ENCODE results near the gene GEMIN4.
A peak's percentile ranks its signal among the peaks of the same experiment; 100 is the strongest.

DNA sequence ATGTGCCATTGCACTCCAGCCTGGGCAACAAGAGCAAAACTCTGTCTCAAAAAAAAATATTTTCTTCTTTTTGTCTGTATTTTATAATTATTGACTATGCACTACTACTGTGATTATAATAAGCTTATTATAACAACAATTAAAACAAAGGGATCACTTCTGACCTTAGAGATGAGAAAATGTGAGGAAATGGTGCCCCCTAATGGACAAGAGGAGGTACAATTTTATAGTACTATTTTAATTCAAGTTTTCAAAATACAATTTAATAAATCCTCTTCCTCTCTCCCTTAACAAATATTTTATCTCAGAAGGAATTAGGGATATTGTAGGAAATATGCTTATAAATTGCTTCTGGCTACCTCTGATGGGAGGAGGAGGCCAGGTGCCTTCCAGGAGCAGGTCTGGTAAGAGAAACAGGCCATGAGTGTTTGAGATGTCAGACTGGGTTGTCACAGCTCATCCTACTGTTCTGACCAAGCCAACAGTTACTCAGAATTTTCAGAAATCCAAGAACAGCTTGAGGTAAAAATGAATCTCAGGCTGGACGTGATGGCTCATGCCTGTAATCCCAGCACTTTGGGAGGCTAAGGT is 51.5 kb downstream of the GEMIN4 start:
- TF ChIP-seq EZH2phosphoT487 (IDR thresholded peaks at IDR 0.05; ENCODE audit: borderline replicate concordance, low read depth, low read length) = no peak
- TF ChIP-seq, protein P1, sequence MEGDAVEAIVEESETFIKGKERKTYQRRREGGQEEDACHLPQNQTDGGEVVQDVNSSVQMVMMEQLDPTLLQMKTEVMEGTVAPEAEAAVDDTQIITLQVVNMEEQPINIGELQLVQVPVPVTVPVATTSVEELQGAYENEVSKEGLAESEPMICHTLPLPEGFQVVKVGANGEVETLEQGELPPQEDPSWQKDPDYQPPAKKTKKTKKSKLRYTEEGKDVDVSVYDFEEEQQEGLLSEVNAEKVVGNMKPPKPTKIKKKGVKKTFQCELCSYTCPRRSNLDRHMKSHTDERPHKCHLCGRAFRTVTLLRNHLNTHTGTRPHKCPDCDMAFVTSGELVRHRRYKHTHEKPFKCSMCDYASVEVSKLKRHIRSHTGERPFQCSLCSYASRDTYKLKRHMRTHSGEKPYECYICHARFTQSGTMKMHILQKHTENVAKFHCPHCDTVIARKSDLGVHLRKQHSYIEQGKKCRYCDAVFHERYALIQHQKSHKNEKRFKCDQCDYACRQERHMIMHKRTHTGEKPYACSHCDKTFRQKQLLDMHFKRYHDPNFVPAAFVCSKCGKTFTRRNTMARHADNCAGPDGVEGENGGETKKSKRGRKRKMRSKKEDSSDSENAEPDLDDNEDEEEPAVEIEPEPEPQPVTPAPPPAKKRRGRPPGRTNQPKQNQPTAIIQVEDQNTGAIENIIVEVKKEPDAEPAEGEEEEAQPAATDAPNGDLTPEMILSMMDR (conservative IDR thresholded peaks at IDR 0.05; ENCODE audit: low read length) = peak; percentile 89
